OCI-LY7 (cell line): Measurements from ENCODE around the gene FAM241A. TPM values are rescaled to one million over a fixed set of nuclear protein-coding genes. Genes with fewer than 3 reads are reported as not detected.

Source experiments
- BruUV-seq: library from RNA; stranded (reverse); fragments of 400-500 nt; replicated peaks from 2 replicates; lab custom pipeline; 2021; lab: Mats Ljungman, UMichigan
- CTCF ChIA-PET: fragments of 300-600 bp; sonication (Branson Sonifier 250); formaldehyde crosslinking; loops from one replicate; lab custom pipeline; 2022; ENCODE audit warnings: antibody characterized with exemption; ENCODE audit not compliant: unreplicated experiment; lab: Charles Lee
- POLR2A ChIA-PET: fragments of 300-600 bp; sonication (Branson Sonifier 250); formaldehyde crosslinking; loops from one replicate; lab custom pipeline; 2022; ENCODE audit warnings: antibody characterized with exemption; lab: Charles Lee
- DNase-seq: peaks from one replicate; pipeline ENCODE4 v3.0.0-alpha.2; 2015; ENCODE audit warnings: low spot score
- H2AFZ ChIP-seq: fragments of 200-600 bp; sonication (generic), shearing (Covaris generic); 2 replicates; pipeline ENCODE4 v1.6.1; 2014; ENCODE audit warnings: mild to moderate bottlenecking, antibody characterized with exemption, low read length, moderate library complexity
- H3K27ac ChIP-seq: fragments of 200-600 bp; sonication (generic); 2 replicates; pipeline ENCODE4 v1.5.1; 2014; ENCODE audit warnings: mixed run types, low read depth, mild to moderate bottlenecking, moderate library complexity, low read length, inconsistent platforms; ENCODE audit not compliant: poor library complexity, severe bottlenecking
- H3K36me3 ChIP-seq: fragments of 200-600 bp; sonication (generic); 2 replicates; pipeline ENCODE4 v1.6.1; 2014; ENCODE audit warnings: mild to moderate bottlenecking, antibody characterized with exemption, low read length, moderate library complexity, mixed read lengths; ENCODE audit not compliant: insufficient read depth
- H3K4me1 ChIP-seq: fragments of 200-600 bp; sonication (generic); 2 replicates; pipeline ENCODE4 v1.5.1; 2014; ENCODE audit warnings: mild to moderate bottlenecking, low read length; ENCODE audit not compliant: insufficient read depth, poor library complexity, severe bottlenecking
- H3K4me2 ChIP-seq: fragments of 200-600 bp; sonication (generic); 2 replicates; pipeline ENCODE4 v1.6.1; 2014; ENCODE audit warnings: mild to moderate bottlenecking, low read length
- H3K4me3 ChIP-seq: fragments of 200-600 bp; sonication (generic); 2 replicates; pipeline ENCODE4 v1.5.1; 2014; ENCODE audit warnings: mild to moderate bottlenecking, low read depth, low read length; ENCODE audit not compliant: poor library complexity, severe bottlenecking
- H3K79me2 ChIP-seq: fragments of 200-600 bp; sonication (generic); 2 replicates; pipeline ENCODE4 v1.6.1; 2016; ENCODE audit warnings: low read depth, mild to moderate bottlenecking, low read length, moderate library complexity, mixed read lengths; ENCODE audit not compliant: insufficient read depth
- H3K9me2 ChIP-seq: fragments of 200-600 bp; sonication (generic); 2 replicates; pipeline ENCODE4 v1.6.1; 2016; ENCODE audit warnings: mild to moderate bottlenecking, low read length, mixed read lengths; ENCODE audit not compliant: insufficient read depth
- H3K9me3 ChIP-seq: fragments of 200-600 bp; sonication (generic); 2 replicates; pipeline ENCODE4 v1.6.1; 2014; ENCODE audit warnings: mild to moderate bottlenecking, mixed run types, low read length, mixed read lengths
- H4K20me1 ChIP-seq: fragments of 200-600 bp; sonication (generic); 2 replicates; pipeline ENCODE4 v1.6.1; 2014; ENCODE audit warnings: mild to moderate bottlenecking, antibody characterized with exemption, low read length, moderate library complexity, mixed read lengths; ENCODE audit not compliant: insufficient read depth
- EZH2phosphoT487 ChIP-seq: fragments of 200-600 bp; sonication (generic); IDR thresholded peaks from 2 replicates; pipeline ENCODE4 v1.6.1; 2018; ENCODE audit warnings: low read depth, borderline replicate concordance, mild to moderate bottlenecking, mixed run types, antibody characterized with exemption, low read length, moderate library complexity, mixed read lengths
- intact Hi-C: fragments of 100-400 bp; cut with micrococcal nuclease; formaldehyde crosslinking; loops from one replicate; pipeline ENCODE4 v1.10.0; 2022; ENCODE audit not compliant: unreplicated experiment
- total RNA-seq, 2 experiments: library from RNA; depleted of rRNA in 1 of 2; stranded (reverse); fragments of >200 nt in 1 of 2; shearing (Covaris generic) in 1 of 2; gene quantifications; 2 replicates each; pipeline ENCODE4 v1.2.3, GENCODE V29; 2014 to 2022
- TF ChIP-seq, protein P1 (sequence below): fragments of 200-600 bp; sonication (generic); conservative IDR thresholded peaks from 2 replicates; pipeline ENCODE4 v1.5.1; 2014; ENCODE audit warnings: mild to moderate bottlenecking, antibody characterized with exemption, low read length, moderate library complexity, mixed read lengths

Gene FAM241A
- total RNA-seq, 2 experiments from 2014 or later: 2.5 to 9.5 TPM

- ChIA-PET POLR2A (interaction anchor here (0.5 to 0.9 kb wide), 2 partner anchors 86 to 383 kb away, joined by 3 to 4 read pairs; no protein-coding TSS in a partner anchor), CTCF (no interaction called here)
- Histone ChIP-seq H3K27ac (no peak overlapping the region), H3K9me2 (no peaks in the 10 kb centered on the region), H2AFZ (no peak overlapping the region), H3K4me3 (no peak overlapping the region), H3K36me3 (peaks cover 7% of the 10 kb centered on the region; the same call in 1 of the 2 replicates), H3K79me2 (no peaks in the 10 kb centered on the region), H3K9me3 (no peaks in the 10 kb centered on the region), H4K20me1 (no peaks in the 10 kb centered on the region), H3K4me2 (no peak overlapping the region), H3K4me1 (no peaks in the 10 kb centered on the region)
- no TSS peak for BruUV-seq
- intact Hi-C loops: loop anchor here (5.0 kb wide), 1 partner anchor 83 kb away; no protein-coding TSS in a partner anchor
- DNase-seq: no peak
- TF ChIP-seq, protein P1, sequence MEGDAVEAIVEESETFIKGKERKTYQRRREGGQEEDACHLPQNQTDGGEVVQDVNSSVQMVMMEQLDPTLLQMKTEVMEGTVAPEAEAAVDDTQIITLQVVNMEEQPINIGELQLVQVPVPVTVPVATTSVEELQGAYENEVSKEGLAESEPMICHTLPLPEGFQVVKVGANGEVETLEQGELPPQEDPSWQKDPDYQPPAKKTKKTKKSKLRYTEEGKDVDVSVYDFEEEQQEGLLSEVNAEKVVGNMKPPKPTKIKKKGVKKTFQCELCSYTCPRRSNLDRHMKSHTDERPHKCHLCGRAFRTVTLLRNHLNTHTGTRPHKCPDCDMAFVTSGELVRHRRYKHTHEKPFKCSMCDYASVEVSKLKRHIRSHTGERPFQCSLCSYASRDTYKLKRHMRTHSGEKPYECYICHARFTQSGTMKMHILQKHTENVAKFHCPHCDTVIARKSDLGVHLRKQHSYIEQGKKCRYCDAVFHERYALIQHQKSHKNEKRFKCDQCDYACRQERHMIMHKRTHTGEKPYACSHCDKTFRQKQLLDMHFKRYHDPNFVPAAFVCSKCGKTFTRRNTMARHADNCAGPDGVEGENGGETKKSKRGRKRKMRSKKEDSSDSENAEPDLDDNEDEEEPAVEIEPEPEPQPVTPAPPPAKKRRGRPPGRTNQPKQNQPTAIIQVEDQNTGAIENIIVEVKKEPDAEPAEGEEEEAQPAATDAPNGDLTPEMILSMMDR: no peak
Measured at GRCh38 chr4:112185334-112185733, 40.1 kb downstream of the FAM241A start.

- no peaks in the 10 kb centered on the region for H4K20me1 ChIP-seq
- intact Hi-C loops: loop anchor here (5.0 kb wide), 1 partner anchor 84 kb away; no protein-coding TSS in a partner anchor
- H3K9me3 ChIP-seq: no peaks in the 10 kb centered on the region
- H2AFZ ChIP-seq: no peak overlapping the region
- no peak overlapping the region for H3K4me2 ChIP-seq
- H3K9me2 ChIP-seq: no peaks in the 10 kb centered on the region
- ChIA-PET CTCF (no interaction called here), POLR2A (interaction anchor here (0.5 to 1.0 kb wide), 2 partner anchors 30 to 383 kb away, joined by 4 to 5 read pairs; no protein-coding TSS in a partner anchor)
- no peak overlapping the region for H3K27ac ChIP-seq
- no TSS peak for BruUV-seq
- TF ChIP-seq EZH2phosphoT487: no peak
- TF ChIP-seq, protein P1: no peak
- no peaks in the 10 kb centered on the region for H3K79me2 ChIP-seq
- H3K36me3 ChIP-seq: peaks cover 7% of the 10 kb centered on the region; the same call in 1 of the 2 replicates
- DNase-seq: no peak
- H3K4me1 ChIP-seq: no peaks in the 10 kb centered on the region
- H3K4me3 ChIP-seq: no peak overlapping the region
Measured at GRCh38 chr4:112185740-112186670, 40.8 kb downstream of the FAM241A start.
